NCI-H345 treated with DMSO at 0.1 percent for 48 hours (cell line): ENCODE results near the gene WWOX.

Source experiments
- DNase-seq: peaks from one replicate; lab custom pipeline; 2025; ENCODE audit not compliant: unreplicated experiment; lab: John Stamatoyannopoulos, UW

Gene WWOX

DNA sequence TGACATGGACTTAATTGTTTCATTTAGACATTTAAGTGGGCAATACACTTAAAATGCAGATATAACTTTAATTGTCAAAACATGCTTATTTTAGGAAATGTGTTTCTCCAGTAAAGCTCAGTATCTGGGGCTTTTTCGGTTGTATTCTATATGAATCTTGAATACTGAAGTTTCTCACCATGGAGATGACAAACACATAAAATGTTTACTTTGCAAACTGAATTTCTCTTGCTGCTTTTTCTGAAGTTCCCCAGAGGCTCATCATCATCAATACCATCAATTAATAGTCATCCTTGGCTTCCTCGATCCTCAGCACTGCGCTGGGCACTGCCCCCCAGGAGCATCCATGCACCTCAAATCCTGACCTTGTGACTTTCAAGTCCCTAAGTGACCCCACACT is 227.3 kb downstream of the WWOX start:
- DNase-seq, result no peak

DNA sequence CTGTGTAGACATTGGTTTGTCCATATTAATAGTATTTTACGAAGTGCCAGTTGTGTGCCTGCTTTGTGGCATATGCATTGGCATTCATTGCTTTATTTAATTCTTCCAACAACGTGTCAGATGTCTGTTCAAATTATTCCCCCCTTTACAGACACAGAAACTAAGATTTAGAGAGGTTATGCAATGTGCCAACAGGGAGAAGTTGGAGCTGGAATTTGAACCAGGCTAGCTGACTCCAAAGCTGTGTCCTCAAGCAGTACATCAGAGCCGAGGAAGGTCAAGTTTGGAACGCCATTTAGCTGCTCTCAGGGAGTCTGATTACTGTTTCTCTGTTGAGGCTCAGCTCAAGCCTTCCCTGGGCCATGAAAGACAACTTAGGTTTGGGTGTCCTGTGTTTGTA is 232.3 kb downstream of the WWOX start:
- DNase-seq, result no peak

DNA sequence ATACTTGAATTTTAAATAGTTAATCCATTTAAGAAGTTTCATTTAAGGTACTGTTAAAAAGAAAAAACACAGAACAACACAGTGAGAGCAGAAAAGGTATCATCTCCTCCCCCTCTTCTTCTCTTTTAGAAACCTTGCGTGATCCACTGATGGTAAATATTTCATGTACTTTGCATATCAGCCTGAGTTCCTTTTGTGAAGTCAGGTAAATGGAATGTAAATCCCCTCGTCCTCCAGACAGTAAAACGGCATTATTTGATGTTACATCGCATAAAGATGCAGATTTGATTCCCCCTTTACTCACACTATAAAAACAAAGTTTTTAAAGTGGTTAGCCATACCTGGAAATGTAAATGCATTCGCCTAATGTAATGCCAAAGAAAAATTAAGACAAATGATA is 234.4 kb downstream of the WWOX start:
- DNase-seq, result no peak

DNA sequence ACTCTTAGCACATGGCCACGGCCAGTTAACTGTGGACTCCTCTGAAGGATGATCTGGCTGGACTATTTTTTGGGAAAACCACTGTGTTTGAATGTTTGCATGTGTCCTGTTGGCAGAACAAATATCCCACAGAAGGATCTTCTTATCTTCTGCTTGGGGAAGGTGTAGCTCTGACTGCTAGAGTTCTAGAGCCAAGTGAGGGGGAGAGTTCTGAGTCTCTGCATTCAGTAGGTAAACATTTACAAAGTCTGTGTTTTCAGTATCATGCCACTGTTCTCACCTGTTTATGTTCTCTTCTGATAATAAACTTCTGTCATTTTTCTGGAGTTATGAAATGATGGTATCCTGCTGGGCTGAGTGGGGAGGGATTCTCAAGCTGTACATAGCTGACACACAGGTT is 241.1 kb downstream of the WWOX start:
- DNase-seq, result no peak

DNA sequence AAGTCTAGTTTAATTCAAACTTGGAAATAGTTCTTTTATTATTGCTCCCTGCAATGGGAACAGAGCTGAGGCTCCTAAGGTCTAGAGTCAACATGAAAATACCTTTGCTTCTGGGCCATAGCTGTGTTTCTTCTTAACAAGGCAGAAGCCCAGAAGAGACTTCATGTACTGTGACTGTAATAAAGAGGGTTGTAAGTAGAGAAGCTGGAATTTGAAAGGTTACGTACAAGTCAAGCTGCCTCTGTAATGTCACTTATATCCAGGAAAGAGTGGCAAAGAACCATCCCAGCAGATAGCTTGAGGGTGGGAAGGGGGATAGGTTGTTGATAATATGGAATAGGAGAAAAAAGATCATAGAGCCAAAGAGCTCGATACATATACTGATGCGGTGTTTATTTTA is 248.6 kb downstream of the WWOX start:
- DNase-seq, result no peak

DNA sequence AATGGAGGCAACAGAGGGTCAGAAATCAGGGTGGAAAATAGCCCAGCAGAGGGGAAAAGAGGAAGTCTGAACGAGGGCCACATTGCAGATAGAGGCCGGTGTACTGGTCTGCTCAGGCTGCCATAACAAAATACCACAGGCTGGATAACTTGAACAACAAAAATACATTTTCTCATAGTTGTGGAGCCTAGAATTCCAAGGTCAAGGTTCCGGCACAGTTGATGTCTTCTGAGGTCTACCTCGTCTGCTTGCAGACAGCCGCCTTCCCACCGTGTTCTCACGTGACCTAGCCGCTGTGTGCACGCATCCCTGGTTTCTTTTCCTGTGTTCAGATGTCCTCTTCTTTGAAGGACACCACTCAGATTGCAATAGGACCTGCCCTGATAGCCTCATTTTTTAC is 249.4 kb downstream of the WWOX start:
- no peak for DNase-seq

DNA sequence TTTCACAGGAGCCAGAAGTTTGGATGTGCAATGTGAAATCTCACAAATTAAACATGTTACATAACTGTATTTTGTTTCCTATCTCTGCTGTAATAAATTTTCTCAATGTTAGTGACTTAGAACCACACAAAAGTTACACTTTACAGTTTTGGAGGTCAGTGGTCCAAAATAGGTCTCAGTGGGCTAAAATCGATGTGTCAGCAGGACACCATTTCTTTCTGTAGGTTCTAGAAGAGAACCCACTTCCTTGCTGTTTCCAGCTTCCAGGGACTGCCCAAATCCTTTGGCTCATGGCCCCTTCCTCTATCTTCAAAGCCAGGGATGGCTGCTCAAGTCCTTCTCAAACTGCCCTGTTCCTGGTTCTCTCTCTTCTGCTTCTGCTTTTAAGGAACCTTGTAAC is 252.7 kb downstream of the WWOX start:
- no peak for DNase-seq

DNA sequence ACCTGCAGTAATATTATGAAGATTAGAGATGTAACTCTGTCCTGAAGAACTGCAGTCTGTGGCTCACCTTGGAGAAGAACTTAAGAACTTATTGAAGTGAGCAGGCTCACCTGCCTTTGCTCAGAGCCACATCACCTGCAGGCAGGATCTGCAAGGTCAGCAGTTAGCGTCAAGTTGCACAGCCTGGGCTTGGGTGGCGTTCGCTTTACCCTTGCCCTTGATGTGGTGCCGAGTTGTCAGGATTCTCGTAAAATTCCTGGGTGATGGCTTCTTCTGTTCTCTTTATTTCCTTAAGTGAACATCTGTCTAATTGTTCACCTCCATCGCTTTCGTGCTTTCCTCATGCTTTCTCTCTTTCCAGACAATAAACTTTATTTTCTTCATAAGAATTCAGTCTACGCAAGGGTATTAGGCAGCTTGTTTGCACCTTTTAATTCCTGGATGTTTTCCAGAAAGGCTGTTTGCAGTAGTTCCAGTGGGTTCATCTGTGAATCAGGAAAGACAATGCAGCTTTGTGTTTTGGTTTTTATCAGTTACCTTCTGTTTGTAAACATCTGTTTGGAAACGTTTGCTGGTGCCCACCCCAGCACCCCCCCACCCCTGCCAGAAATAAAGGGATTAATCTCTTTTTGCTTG is 254.3 kb downstream of the WWOX start:
- no peak for DNase-seq

DNA sequence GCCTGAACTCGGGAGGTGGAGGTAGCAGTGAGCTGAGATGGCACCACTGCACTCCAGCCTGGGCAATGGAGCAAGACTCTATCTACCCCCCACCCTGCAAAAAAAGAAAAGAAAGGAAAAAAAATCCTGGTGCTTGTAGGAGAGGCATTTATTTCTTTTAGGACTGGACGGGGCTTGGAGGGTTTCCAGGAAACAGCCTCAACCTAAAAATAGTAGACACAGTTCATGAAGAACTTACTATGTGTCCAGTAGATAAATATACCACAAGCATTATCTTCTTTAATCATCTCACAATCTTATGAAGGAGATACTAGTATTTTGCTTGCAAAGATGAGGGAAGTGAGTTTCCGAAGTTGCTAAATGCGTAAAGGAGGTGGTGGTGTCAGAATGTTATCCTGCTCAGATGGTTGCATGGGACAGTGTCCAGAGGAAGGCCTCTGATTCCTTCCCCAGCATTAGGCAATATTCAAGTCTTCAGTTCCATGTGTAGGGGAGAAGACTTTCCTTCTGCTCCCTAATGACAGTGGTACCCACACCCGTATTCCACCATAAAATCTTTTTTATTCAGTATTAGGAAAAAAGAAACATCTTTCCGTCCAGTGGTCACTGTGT is 263.2 kb downstream of the WWOX start:
- DNase-seq, result no peak

DNA sequence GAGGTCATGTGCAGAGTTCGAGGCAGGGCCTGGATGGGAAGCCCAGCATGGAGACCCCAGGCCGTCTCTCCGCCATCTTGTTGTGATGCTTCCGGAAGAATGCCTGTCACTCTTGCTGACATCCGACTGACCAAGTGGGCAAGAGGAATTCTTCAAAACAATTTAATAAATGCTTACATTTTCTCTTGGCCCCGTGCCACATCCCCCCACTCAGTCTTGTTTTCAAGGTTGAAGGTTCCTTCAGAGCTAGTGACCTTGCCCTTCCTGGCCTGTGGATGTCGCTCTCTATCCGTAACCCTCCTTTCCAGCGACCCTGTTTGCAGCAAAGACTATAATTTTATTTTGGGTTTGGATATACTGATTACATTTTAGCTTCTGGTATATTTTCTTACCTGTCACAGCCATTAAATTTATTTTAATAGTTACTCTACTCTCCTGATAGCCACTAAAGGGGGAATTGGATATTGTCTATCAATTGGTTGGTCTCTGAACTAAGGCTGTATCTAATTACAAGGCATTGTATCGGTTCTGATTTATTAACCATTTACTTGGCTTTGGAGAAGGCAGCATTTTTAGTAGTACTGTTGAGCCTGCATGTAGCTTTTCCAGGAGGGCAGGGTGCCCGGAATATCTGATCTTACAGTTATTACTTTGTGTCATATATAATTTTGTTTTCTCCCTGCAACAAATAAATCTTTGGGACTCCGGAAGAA is 264.5 kb downstream of the WWOX start:
- no peak for DNase-seq

DNA sequence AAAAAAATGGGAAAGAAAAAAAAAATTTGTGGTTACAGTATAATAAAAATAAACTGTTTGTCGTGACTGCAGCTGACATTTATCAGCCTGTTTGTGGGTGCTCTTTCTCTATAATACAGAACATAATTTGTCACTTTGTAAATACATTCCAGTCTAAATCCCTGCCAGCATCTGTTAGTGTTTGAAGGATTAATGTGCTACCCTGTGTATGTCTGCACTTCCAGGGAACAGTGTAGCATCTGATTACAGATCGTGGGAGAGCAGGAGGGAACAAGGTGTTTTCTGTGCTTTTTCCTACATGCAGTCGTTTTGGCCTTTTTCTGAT is 265.1 kb downstream of the WWOX start:
- no peak for DNase-seq

DNA sequence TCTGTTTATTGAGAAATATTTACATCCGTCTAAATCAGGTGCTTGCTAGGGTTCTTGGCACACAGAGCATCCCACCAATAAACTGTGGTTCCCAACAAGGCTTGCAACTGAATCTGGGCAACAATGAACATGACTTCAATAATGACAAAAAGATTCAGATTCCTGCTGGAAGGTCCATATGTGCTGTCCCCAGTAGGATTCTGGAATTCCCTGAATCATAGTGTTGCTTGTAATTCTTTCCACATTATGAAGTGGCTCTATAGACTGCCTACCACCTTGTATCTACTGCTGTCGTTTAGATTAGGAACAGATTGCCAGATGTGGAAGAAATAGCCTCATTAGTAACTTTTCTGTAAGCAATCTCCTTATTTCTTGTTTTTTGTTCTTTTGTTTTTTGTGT is 265.9 kb downstream of the WWOX start:
- no peak for DNase-seq

DNA sequence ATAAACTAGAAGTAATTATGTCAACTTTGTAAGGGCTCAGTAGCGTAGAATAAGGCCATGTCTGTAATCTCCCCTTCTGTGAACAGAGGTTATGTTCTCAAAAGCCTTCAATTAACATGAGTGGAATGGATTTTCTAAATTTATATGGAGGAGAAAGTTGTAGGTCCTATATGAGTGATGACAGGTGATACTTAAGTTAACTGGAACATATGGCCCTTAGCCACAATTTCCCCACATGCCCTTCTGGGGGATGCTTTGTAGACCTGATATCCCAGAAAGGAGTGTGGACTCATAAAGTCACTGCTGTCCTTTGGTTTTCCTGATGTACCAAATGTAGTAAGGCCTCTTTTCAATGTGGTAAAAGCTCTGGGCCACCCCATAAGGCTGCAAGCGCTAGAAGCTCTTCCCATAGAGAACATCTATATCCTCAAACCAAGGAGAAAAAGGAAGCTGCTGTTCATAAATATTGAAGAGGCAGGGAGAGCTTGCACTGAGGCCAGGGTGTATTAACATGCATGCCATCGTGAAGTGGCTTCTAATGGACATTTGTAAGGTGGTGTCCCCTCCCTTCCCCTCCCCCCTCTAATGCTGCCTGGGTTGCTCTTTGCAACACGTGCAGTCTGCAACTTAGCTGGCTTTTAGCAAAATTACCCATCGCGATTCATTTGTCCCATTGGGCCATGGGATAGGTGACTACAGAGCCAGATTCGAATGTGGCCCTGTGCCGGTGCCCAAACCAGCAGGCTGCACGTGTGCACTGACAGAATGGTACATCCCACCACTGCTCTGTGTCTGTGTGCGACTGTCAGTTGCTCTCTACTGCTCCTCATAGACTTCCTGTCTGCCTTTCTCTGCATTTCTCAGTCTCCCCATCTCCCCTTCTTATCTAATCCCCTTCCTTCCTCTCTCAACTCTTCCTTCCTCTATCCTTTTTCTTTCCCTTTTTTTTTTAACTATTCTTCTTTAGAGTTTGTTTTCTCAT is 269.0 kb downstream of the WWOX start:
- DNase-seq, result no peak

DNA sequence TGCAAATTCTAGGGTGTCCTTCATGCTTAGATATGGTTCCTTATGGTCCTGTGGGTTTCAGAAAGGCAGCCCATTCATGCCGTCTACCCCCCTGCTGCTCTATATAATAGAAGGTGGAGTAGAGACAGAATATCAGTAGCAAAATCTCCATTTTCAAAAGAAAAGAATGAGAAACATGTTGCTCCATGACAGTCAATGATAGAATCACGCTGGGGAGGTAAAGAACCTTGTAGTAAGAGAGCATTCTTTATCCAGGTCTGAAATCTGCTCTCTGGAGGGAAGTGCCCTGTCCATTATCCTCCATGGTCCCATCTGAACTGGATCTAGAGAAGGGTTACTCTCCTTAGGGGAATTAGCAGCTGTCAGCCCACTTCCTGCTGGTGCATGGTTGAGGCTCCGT is 272.8 kb downstream of the WWOX start:
- DNase-seq, result no peak

DNA sequence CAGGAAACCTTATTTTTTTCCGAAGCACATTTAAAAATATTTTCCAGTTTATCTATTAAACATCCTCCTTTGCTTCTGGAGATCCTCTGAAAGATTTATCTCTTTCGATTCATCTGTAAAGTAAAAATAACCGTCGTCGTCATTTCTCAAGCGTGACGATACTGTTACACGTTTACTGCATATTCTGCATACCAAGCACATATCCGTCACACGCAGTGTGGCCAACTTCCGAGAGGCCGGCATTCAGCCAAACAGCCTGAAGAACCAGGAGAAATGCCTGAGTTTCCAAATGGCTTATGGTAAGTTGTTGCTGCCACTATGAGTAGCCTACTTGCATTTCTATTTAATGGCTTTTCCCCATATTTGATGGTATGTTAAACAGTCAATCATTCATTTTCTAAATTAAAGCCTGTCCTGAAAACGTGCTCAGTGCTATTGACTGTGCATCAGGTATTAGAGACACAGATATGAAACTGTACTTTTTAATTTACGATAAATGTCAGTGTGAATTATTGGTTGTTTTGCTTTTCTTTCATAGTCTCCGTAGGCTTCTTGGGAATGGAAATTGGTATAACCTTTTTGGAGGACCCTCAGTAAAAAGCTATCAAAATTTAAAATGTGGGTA is 275.7 kb downstream of the WWOX start:
- DNase-seq, result no peak

DNA sequence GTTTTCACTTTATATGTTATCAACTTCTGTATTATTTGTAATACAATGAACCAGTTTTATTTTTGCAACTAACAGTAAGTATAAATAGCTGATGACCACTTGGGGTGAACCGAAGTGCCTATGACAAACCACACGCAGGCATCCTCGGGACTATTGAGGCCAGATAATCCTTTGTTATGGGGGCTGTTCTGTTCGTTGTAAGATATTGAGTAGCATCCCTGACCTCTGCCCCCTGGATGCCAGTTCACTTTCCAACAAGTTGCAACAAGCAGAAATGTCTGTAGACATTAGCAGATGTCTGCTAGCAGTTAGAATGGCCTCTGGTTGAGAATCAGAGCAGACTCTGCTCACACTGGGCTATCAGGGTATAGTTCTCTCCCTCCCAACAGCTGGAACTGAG is 277.0 kb downstream of the WWOX start:
- no peak for DNase-seq

DNA sequence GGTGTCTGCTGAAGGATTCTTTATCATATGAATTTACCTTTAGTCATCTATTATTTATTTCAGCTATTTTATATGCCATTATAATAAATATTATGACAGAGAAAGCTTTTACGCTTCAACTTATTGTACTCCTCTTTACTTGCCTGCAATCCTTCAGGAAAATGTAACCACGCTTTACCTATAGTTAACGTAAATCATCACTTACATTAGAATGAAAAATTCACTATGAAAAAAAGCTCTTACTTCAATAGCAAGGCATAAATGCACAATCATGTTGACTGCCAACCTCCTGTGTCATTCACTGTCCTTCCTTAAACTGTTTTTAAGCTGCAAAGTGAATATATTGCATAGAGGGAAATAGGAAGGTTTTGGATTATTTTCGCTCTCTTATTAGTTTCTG is 277.9 kb downstream of the WWOX start:
- no peak for DNase-seq

DNA sequence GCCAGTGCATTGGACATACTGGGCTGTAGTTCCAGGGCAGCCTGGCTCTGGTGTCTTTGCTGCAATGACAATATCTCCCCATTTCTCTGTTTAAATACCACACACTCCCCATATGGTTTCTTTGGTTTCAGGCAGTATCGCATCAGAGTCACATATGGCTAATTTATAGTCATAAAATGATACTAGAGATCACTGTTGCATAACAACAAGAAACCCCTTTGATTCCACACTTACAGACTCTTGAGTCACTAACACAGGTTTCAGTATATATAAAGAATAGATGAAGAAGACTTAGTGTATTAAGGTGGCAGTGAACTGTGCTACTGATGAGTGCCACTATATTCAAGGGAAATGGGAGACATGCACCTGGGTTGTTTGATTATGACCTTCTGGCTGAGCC is 281.6 kb downstream of the WWOX start:
- no peak for DNase-seq

DNA sequence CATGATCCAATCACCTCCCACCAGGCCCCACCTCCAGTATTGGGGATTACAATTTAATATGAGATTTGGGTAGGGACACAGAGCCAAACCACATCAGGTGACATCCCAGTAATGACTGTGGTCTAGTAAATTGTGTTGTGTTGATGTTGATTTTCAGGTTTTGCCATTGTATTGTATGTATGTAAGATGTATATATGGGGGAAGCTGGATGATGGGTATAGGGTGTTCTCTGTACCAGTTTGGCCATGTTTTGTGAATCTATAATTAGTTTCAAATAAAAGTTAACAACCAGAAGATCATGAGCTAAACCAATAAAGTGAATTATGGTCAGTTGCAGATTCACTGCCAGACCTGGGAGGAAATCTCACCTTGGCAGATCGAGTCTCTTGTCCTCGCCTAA is 283.7 kb downstream of the WWOX start:
- no peak for DNase-seq

DNA sequence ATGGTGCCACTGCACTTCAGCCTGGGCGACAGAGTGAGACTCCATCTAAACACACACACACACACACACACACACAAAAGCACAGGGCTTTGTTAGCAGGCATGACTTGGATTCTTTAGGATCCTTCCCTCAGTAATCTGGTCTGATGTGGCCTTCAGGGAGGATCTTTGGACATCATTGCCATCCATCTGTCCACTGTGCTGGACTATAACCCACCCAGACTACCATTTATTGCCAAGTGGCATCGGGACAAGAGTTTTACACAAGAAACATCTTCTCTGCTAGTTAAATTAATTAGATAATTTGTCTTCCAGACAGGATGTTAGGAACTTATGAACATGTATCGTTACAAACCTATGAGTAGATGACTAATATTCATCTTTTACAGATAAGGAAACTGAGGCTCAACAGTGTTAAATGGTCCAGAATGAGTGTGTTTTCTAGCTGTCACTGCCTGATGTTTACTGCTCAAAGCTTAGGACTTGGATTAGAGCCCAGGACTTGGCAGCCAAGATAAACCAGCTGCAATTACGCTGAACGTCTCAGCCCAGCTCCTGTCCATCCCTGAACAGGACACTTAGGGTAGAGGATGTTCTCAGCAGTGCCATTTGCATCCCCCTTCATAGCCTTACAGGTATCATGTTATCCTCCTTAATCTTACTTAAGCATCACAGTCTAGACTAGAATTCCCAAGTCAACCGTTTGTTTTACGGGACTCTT is 285.8 kb downstream of the WWOX start:
- DNase-seq, result no peak
